GM21528 (cell line): Measurements from ENCODE around the gene CHFR.
"Not testable (repeated sequence)": the region's sequence is repeated elsewhere in the genome, so short reads cannot be mapped to it uniquely, and the experiment has no call there.

Source experiments
- ATAC-seq: cut with Tn5 transposase; IDR thresholded peaks from one replicate; pipeline ENCODE4 v1.9.1; 2021; ENCODE audit warnings: mild to moderate bottlenecking, moderate library complexity; ENCODE audit not compliant: unreplicated experiment, low FRiP score

The CHFR gene

DNA sequence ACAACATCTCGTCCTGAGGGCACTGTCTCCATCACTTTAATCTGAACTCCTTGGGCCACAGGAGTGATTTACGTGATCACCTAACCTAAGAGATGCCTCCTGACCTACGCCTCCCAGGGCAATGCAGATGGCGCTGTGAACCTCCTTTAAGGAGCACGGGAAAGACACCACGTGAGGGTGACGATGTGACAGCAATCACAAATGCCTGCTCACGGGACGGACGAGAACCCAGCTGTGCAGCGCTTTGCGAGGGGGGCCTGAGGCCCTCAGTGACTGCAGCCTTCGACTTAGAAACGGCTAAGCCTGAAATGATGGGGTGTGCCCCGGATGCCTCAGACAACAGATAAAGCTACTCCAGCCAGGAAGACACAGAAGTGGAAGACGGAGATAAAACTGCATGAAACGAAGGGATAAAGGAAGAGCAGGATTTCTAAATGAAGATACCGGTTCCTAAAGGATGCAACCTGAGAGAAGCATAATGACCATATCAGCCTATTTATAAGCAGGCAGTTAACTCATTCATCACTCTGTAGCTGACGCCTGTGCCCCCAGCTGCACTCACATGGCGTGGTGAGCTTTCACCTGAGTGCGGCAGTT is 44.9 kb downstream of the CHFR start:
- ATAC-seq: no peak

GRCh38 chr12:132841151-132841550 is 46.3 kb downstream of the CHFR start:
- ATAC-seq: no peak

DNA sequence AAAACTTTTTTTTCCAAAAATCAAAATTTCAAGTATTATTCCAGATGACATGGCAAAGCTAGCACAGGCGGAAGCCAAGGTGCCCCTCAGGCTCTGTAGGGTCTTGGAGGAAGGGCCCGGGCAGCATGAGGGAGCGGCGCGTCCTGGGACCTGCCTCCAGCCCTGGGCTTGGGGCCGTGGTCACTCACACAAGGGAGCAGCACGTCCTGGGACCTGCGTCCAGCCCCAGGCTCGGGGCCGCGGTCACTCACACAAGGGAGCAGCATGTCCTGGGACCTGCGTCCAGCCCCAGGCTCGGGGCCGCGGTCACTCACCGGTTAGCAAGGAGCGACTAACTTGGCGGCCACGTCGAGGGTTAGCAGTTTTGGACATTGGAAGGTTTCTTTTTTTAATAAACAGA is 46.9 kb downstream of the CHFR start:
- ATAC-seq: no peak

GRCh38 chr12:132839558-132840235 is 47.7 kb downstream of the CHFR start:
- ATAC-seq: no peak

- no peak for ATAC-seq
Measured at GRCh38 chr12:132838410-132839080, 48.9 kb downstream of the CHFR start.

DNA sequence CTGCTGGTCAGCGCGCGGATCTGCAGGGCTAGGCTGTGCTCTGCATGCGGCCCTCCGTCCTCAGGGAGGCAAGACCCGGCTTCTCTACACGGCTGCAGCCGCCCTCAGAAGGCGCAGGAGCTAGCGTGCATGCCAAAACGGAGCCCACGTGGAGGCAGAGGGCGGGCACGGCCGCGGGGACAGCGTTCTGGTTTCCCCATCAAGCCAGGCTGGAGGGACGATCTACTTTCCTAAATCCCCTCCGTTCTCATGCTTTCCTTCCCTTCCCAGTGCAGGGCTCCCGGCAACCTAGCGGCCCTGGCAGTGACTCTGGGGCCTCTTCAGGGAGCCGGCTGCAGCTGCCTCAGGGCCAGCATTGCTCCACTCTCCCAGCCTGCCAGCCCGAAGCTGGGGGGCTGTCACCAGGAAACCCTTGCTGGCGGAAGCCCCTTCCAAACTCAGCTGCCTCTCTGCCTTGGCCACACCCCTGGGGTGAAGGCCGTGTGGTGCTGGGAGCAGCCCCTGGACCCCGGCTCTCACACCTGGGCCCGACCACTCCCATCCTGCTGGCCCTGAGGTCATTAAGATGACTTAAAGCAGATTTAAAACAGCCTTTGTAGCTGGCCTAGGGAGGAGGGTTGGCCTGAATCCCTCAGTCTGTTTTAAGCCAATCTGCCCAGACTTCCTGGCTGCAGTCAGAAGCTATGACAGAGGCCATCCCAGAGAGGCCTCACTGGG is 49.6 kb downstream of the CHFR start:
- no peak for ATAC-seq

- no peak for ATAC-seq
Measured at GRCh38 chr12:132836795-132837331, 50.5 kb downstream of the CHFR start.

DNA sequence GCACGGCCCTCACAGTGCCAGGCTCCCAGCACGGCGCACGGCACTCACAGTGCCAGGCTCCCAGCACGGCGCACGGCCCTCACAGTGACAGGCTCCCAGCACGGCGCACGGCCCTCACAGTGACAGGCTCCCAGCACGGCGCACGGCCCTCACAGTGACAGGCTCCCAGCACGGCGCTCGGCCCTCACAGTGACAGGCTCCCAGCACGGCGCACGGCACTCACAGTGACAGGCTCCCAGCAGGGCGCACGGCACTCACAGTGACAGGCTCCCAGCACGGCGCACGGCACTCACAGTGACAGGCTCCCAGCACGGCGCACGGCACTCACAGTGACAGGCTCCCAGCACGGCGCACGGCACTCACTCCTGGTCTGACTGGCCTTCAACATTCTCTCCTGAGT is 51.2 kb downstream of the CHFR start:
- ATAC-seq: not testable (repeated sequence)

- no peak for ATAC-seq
Measured at GRCh38 chr12:132835076-132836025, 52.1 kb downstream of the CHFR start.

DNA sequence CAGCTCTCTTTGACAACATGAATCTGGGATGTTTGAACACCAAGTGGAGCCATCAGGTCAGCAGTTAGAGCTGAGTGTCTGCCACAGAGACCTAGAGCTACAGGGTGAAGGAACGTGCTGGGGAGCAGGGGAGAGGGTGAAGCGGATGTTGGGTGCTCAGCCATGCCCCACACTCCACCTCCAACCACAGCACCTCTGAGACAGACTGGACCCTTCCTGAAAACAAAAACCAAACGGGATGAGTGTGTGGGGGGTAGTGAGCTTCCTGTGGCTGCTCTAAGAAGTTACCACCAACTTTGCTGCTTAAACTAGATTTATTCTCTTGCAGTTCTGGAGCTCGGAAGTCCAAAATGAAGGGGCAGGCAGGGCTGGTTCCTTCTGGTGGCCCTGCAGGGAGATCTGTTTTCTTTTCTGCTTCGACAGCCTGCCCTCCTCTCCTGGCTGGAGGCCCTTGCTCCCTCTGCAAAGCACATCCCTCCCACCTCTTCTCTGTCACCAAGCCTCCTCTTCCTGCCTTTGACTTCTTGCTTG is 53.2 kb downstream of the CHFR start:
- no peak for ATAC-seq

DNA sequence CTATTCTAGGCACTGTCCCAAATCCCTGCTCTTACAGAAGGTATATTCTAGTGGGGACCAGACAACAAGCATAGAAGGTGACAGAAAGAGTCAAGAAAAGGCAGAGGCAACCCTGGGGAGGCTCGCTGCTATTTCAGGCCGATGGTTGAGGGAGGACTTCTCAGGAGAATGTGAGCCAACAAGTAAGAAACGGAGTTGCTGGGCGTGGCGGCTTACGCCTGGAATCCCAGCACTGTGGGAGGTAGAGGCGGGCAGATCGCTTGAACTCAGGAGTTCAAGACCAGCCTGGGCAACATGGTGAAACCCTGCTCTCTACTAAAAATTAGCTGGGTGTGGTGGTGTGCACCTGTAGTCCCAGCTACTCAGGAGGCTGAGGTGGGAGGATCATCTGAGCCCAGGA is 54.1 kb downstream of the CHFR start:
- ATAC-seq: no peak

DNA sequence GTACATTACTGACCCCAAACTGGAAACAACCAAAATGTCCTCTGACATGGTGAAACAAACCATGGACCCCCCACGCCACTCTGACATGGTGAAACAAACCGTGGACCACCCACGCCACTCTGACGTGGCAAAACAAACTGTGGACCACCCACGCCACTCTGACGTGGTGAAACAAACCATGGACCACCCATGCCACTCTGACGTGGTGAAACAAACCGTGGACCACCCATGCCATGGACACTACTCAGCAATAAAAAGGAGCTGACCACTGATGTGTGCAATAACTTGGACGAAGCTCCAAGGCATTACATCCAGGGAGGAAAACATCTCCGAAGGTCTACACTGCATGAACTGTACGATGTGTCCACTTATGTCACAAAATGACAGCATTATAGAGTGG is 55.6 kb downstream of the CHFR start:
- no peak for ATAC-seq

DNA sequence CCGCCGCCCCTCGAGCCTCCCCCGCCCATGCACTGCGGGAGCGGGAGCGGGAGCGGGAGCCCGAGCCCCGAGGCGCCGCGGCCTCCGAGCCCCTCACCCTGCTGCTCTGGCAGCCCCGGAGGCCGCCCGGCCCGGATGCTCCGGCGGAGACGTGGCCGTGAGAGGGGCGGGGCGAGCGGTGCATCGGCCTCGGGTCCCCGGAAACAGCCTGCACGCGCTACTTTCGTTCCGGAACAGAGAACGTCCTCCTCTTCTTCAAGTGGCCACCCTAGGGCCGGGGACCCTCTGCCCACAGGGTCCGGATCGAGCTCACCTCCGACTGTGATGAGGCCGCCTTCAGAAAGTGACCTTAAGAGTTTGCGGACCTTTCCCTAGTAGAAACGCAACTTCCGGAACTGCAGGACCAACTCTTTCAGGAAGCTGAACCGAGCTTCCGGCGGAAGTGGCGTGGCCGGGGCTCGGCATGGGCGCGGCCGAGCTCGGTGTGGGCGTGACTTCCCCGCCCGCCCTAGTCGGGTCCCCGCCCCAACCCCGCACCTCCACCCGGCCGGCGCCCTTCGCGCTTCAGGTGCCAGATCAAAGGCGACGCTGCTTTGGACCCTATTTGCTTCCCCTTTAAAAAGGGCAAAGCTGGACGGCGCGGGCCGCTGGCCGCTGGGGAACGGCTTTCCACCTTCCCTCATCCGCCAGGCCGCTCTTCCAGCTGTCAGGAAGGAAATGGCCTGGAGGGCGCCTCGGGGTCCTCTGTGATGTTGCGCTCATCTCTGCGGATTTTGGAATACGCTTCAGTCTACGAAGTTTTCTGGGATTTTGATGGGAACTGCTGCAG is 58.5 kb downstream of the CHFR start, which contains the start of gene GOLGA3:
Gene GOLGA3, minus strand, starts transcription at position 164 of the 829 bp plus-strand sequence. CDS start 6,741 bp downstream, outside the sequence.
- peak; percentile 87 for ATAC-seq

DNA sequence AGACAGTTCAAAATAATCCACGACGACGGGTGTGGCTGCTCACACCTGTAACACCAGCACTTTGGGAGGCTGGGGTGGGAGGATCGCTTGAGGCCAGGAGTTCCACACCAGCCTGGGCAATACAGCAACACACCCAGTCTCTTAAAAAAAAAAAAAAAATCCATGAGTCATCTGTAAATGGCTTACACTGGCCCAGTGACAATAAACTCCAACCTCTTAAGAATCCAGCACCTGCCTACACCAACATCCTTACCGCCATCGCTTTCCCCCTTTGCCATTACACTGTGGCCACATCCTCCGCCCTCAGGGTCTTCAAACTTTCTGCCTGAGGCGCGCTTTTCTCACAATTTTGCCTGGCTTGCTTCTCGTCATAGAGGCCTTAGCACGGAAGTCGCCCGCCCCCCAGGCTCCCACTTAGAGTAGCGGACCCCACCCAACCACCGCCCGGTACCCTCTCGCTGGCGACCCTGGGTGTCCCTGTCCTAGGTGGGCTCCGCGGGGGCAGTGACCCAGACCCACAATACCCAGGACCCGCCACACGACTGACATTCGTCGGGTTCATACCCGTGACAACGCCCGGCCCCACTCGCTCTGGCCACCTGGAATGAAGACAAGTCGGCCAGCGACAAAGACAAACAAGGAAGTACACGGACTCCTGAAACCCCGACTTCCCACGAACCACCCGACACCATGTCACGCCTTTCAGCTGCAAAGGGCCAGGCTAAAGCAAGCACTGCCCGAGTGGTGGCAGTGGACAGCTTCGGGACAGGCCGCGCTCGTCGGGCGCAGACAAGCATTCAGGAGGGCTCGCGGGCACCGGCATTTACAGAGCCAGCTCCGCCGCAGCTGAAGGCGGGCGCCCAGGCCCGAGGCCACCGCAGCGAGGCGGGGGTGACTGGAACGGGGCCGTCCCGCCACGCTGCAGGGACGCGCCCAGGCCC is 59.4 kb downstream of the CHFR start:
- ATAC-seq: peak; percentile 10

DNA sequence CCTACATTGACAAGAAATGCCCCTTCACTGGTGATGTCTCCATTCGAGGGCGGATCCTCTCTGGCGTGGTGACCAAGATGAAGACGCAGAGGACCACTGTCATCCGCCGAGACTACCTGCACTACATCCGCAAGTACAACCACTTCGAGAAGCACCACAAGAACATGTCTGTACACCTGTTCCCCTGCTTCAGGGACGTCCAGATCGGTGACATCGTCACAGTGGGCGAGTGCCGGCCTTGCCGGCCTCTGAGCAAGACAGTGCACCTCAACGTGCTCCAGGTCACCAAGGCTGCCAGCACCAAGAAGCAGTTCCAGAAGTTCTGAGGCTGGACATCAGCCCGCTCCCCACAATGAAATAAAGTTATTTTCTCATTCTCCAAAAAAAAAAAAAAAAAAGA is 61.5 kb downstream of the CHFR start:
- ATAC-seq: no peak

GRCh38 chr12:132825089-132825488 is 62.3 kb downstream of the CHFR start:
- ATAC-seq: no peak

GRCh38 chr12:132824053-132824452 is 63.4 kb downstream of the CHFR start:
- no peak for ATAC-seq

GRCh38 chr12:132818562-132818961 is 68.8 kb downstream of the CHFR start:
- ATAC-seq: no peak
